ENCODE measurements around the gene TMC4.
A peak's percentile ranks its signal among the peaks of the same experiment; 100 is the strongest.

TMC4 gene

DNA sequence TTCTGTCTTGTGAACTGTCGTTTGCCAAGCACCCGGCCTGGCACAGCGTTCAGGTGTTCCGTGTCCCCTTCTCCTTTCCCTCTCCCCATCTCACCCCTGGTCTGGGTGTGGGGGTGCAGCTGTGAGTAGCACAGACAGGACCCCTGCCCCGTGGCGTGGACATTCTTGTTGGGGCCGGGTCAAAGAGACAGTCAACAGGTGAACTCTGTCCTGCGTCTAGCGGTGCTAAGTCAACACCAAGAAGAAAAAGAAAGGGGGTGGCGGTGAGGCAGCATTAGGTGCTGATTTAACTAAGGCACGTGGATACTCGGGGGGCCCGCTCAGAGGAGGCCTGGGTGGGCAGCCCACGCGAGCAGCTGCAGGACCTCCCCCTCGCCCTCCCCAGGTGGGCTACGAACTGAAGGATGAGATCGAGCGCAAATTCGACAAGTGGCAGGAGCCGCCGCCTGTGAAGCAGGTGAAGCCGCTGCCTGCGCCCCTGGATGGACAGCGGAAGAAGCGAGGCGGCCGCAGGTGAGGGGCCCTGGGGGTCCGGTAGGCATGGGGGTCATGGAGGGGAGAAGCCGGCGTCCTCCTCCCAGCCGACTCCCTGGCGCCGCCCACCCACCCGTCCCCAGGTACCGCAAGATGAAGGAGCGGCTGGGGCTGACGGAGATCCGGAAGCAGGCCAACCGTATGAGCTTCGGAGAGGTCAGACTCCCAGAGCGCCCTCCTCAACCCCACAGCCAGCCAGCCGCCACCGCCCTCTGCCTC lies 45.1 kb downstream of the TMC4 start:
- no peak for DNase-seq

DNA sequence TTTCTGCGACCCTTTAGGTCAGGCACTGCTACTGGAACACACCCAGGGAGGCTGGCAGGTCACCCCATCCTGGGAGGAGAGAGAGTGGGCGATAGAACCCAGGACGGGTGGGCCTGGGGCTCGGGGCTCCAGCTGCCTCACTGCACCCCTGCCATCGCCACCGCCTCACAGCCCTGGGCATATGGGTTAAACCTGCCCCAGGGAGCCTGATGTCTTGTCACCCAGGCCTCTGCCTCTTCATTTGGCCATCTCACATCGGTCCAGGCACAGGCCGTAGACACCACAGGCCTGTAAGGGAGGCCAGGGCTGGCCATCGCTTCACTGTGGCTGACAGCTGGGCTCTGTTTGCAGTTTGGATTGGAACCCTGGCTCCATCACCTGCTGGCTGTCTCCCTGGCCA lies 47.2 kb downstream of the TMC4 start:
- DNase-seq = no peak

DNA sequence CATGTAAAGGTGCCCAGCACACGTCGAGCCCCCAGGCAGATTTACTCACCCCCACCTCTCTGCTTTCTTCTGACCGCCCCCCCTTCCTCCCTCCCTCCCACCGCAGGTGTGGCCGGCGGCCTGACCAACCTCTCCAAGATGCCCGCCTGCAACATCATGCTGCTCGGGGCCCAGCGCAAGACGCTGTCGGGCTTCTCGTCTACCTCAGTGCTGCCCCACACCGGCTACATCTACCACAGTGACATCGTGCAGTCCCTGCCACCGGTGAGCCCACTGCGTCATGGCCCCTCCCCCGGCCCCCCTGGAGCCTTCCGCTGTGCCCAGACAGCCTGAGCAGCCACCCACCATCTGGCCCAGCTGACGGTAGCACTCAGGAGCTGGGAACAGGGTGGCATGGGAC lies 48.6 kb downstream of the TMC4 start:
- no peak for DNase-seq

DNA sequence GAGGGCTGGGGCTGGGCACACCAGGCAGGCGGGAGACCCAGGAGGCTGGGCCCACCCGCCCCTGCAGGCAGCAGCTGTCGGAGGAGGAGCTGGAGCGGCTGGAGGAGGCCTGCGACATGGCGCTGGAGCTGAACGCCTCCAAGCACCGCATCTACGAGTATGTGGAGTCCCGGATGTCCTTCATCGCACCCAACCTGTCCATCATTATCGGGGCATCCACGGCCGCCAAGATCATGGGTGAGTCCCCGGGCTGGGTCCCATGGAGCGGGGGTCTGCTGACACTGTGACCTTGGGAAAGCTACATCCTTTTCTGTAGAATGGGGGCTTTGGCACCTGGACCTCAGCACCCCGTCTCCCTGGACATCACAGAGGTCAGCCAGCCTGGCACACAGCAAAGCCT lies 49.3 kb downstream of the TMC4 start:
- no peak for DNase-seq

DNA sequence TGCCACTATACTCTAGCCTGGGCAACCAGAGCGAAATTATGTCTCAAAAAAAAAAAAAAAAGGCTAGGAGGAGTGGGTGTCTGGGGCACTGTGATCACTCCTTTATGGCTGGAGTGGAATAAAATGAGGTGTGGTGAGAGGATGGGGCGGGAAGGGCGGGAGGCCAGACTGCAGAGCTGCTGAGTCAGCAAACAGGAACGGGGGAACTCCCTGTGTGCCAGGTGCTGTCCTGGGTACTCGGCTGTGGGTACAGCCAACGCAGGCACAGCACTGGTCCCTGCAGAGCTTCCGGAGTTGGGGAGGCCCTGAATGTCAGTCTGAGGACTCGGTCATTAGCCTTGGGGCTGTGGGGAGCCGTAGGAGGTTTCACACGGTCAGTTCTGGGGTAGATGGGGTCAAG lies 51.7 kb downstream of the TMC4 start:
- no peak for DNase-seq

DNA sequence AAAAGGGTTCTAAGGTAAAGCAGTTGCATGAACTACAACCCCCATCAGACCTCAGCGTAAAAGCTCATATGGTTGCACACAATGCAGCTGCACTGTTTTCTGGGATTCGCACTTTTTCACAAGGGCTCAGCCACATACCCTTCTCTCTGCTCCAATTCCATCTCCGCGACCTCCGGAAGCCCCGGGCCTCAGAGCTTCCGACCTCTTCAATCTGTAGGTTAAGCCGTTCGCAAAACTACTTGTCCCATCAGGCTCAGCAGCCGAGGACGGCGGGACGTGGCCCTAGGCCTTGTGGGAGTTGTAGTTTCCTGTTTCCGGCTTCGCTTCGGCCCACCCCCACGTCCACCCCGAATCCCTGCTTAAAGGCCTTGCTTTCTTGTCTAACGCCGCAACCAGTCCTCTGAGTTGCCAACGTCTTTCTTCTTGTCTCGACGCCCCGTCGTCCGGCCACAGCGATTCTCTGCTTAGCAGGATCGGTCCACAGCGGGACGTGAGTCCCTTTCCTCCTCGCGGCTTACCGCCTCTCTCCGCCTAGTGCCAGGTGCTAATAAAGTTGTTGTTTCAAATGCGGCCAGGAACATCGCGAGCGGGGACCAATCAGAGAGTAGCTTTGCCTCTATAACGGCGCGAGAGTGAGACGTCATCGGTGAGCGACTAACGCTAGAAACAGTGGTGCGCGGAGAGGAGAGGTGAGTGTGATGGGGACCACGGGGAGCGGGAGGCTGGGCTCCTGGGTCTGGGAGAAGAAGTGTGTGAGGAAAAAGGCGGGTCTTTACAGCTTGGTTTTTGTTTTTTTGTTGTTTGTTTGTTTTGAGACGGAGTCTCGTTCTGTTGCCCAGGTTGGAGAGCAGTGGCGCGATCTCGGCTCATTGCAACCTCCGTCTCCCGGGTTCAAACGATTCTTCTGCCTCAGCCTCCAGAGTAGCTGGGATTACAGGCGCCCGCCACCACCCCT lies 57.6 kb downstream of the TMC4 start, which contains the start of the genes PRPF31 and TFPT:
Gene PRPF31, plus strand, starts transcription at position 646 of the 955 bp plus-strand sequence. CDS start 2,525 bp downstream, outside the sequence.
Gene TFPT, minus strand, starts transcription at position 549 of the 955 bp plus-strand sequence. Its CDS starts 388 bp downstream, at position 161.
- peak; percentile 100 for DNase-seq

DNA sequence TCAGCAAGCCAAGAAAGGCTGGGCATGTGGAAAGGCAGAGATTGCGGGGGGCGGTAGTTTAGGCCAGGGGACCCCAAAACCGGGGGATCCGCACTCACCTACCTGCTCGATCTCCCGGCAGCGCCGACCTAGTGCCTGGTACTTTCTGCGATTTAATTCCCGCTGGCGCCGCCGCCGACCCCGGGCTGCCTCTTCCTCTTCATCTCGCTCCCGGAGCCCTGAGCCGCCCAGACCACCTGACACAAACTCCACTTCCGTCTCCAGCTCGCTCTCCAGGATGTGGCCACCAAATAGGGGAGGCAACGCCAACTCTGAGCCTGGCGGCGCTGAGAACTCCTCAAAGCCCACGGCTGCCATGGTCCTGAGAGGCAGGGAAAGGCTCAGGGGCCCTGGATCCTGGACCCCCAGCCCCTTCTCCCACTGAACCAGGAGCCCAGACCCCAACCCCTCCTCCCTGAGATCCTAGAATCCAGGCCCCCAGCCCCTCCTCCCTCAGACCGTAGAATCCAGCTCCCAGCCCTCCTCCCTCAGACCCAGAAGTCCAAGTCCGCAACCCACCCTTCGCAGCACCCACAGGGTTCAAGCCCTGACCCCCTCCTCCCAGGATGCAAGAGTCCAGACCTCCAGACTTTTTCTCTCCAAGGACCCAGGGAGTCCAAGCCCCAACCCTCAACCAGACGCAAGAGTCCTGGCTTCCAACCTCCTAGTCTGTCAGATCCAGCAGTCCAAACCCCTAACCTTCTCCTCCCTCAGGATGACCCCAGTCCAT lies 58.4 kb downstream of the TMC4 start:
- DNase-seq = peak; percentile 11

All from eye (tissue), 1 donor.